B cell (primary cell): ENCODE results near the gene HSD17B2. TPM values are rescaled to one million over a fixed set of nuclear protein-coding genes. Genes with fewer than 3 reads are reported as not detected.

ENCODE experiments used
- ATAC-seq: fragments of 200-7000 bp; cut with Tn5 transposase; one replicate; pipeline ENCODE4 v1.10.0; 2021; ENCODE audit warnings: low read depth, mild to moderate bottlenecking, moderate number of reproducible peaks, moderate library complexity
- CTCF ChIA-PET: fragments of 350-600 bp; sonication (Branson Sonifier 250); formaldehyde crosslinking; loops from one replicate; lab custom pipeline; 2021; ENCODE audit warnings: antibody characterized with exemption, inconsistent platforms; lab: Charles Lee
- POLR2A ChIA-PET: fragments of 350-600 bp; sonication (Branson Sonifier 250); formaldehyde crosslinking; loops from one replicate; lab custom pipeline; 2021; ENCODE audit warnings: antibody characterized with exemption; lab: Charles Lee
- DNase-seq: peaks from one replicate; pipeline ENCODE4 v3.0.0; 2013
- H2AFZ ChIP-seq: 2 replicates; pipeline ENCODE4 v1.6.1; 2012; ENCODE audit warnings: mild to moderate bottlenecking, low read depth, low read length; ENCODE audit not compliant: insufficient read depth, poor library complexity, severe bottlenecking
- H3K27ac ChIP-seq, 2 donors: 1 replicate in 1 of 2; 2 replicates in 1 of 2; pipeline ENCODE4 v1.5.1; 2012 to 2013; ENCODE audit warnings: low read length in 2 of 2, mild to moderate bottlenecking in 2 of 2, moderate library complexity in 1 of 2
- H3K27me3 ChIP-seq, 4 experiments: fragments of 200-600 bp in 1 of 4; sonication (generic) in 1 of 4; replicated peaks in 1 of 4; 1 replicate in 2 of 4; 2 replicates in 2 of 4; pipeline versions ENCODE4 v1.6.1 to v1.7.0; 2013 to 2016; ENCODE audit warnings: low read length in 3 of 4, mild to moderate bottlenecking in 2 of 4, mixed read lengths in 1 of 4, moderate library complexity in 1 of 4; ENCODE audit not compliant: insufficient read depth in 4 of 4, control insufficient read depth in 3 of 4; ENCODE audit errors: control extremely low read depth in 1 of 4
- H3K36me3 ChIP-seq, 2 experiments: replicated peaks in 1 of 2; 1 replicate in 1 of 2; 2 replicates in 1 of 2; pipeline versions ENCODE4 v1.6.1 to v1.7.1; 2013; ENCODE audit warnings: low read length in 1 of 2; ENCODE audit not compliant: insufficient read depth in 2 of 2, control insufficient read depth in 1 of 2; ENCODE audit errors: control extremely low read depth in 1 of 2, extremely low read depth in 1 of 2
- H3K4me1 ChIP-seq, 2 donors: fragments of 200-600 bp in 1 of 2; sonication (generic) in 1 of 2; 1 replicate in 1 of 2; 2 replicates in 1 of 2; pipeline versions ENCODE4 v1.5.1 to v1.6.1; 2013 to 2017; ENCODE audit warnings: low read length in 2 of 2; ENCODE audit not compliant: control insufficient read depth in 2 of 2, insufficient read depth in 2 of 2
- H3K4me2 ChIP-seq: replicated peaks from 2 replicates; pipeline ENCODE3; 2012; ENCODE audit warnings: mild to moderate bottlenecking, low read depth, low read length; ENCODE audit not compliant: poor library complexity, severe bottlenecking
- H3K4me3 ChIP-seq, 5 experiments: fragments of 200-600 bp in 1 of 5; sonication (generic) in 1 of 5; 1 replicate in 3 of 5; 2 replicates in 2 of 5; pipeline versions ENCODE4 v1.5.1 to v1.7.0; 2011 to 2016; ENCODE audit warnings: low read length in 4 of 5, mild to moderate bottlenecking in 4 of 5, low read depth in 2 of 5, control low read depth in 1 of 5, moderate library complexity in 1 of 5; ENCODE audit not compliant: insufficient read depth in 1 of 5; ENCODE audit errors: control extremely low read depth in 1 of 5, extremely low read depth in 1 of 5
- H3K79me2 ChIP-seq: fragments of 200-600 bp; sonication (generic); one replicate; pipeline ENCODE4 v1.6.0; 2016; ENCODE audit warnings: low read length; ENCODE audit not compliant: control insufficient read depth, insufficient read depth
- H3K9ac ChIP-seq: fragments of 200-600 bp; sonication (generic); 2 replicates; pipeline ENCODE4 v1.6.1; 2017; ENCODE audit warnings: mild to moderate bottlenecking, low read length, moderate library complexity
- H3K9me3 ChIP-seq, 3 donors: one replicate each; pipeline versions ENCODE4 v1.6.1 to v1.7.1; 2013; ENCODE audit warnings: low read length in 2 of 3; ENCODE audit not compliant: control insufficient read depth in 2 of 3, insufficient read depth in 1 of 3; ENCODE audit errors: control extremely low read depth in 1 of 3
- H4K20me1 ChIP-seq: 2 replicates; pipeline ENCODE4 v1.6.0; 2012; ENCODE audit warnings: mild to moderate bottlenecking, low read length; ENCODE audit not compliant: insufficient read depth, control insufficient read depth, poor library complexity, severe bottlenecking
- H3K27ac Mint-ChIP-seq: one replicate; pipeline ENCODE4 v1.8.0; 2021; ENCODE audit warnings: mixed read lengths
- H3K27me3 Mint-ChIP-seq: one replicate; pipeline ENCODE4 v1.8.0; 2021; ENCODE audit warnings: mixed read lengths
- H3K4me1 Mint-ChIP-seq: one replicate; pipeline ENCODE4 v1.8.0; 2021; ENCODE audit warnings: mixed read lengths
- H3K4me3 Mint-ChIP-seq: one replicate; pipeline ENCODE4 v1.8.0; 2021; ENCODE audit warnings: mixed read lengths
- H3K9me3 Mint-ChIP-seq: one replicate; pipeline ENCODE4 v1.8.0; 2022; ENCODE audit warnings: mixed read lengths; ENCODE audit not compliant: insufficient read depth
- CTCF ChIP-seq: fragments of 200-600 bp; IDR thresholded peaks from one replicate; pipeline ENCODE4 v1.8.0; 2022; ENCODE audit warnings: antibody characterized with exemption, mild to moderate bottlenecking
- EZH2 ChIP-seq: IDR thresholded peaks from 2 replicates; pipeline ENCODE4 v1.6.1; 2012; ENCODE audit warnings: borderline replicate concordance, low read depth, mild to moderate bottlenecking, moderate library complexity, low read length; ENCODE audit not compliant: insufficient read depth, poor library complexity, severe bottlenecking
- WGBS: methylation state at CpG from one replicate; pipeline ENCODE4 v1.1.5; 2013; ENCODE audit warnings: missing lambda C conversion rate; ENCODE audit not compliant: insufficient coverage; 5-methylcytosine and 5-hydroxymethylcytosine counted together
- intact Hi-C: fragments of 100-400 bp; cut with micrococcal nuclease; formaldehyde crosslinking; loops from one replicate; pipeline ENCODE4 v1.10.0; 2022
- polyA plus RNA-seq: library from polyadenylated mRNA; depleted of rRNA; stranded (reverse); fragments of >200 nt; gene quantifications from 2 replicates; pipeline ENCODE4 v1.2.3, GENCODE V29; 2012
- total RNA-seq, 2 donors: library from RNA; stranded (reverse); fragments of 120-200 nt in 1 of 2; gene quantifications; 1 replicate in 1 of 2; 2 replicates in 1 of 2; pipeline versions ENCODE4 v1.2.3 to v1.2.4, GENCODE V29; 2013 to 2022

HSD17B2 gene
- total and polyA plus RNA-seq, 2 donors (not counting 1 experiment from before 2014, with no cell fraction given), result not detected

GRCh38 chr16:82147546-82147945 is 112.5 kb downstream of the HSD17B2 start:
- WGBS, result no CpG with 5 or more reads among the region's 5 CpGs

More at GRCh38 chr16:82147546-82147945, 112.5 kb downstream of the HSD17B2 start:
- Histone ChIP-seq H3K9me3 (no peaks in the 10 kb centered on the region), H3K4me3 (no peak overlapping the region), H2AFZ (no peak overlapping the region), H3K27ac (no peak overlapping the region), H3K27me3 (no peaks in the 10 kb centered on the region), H3K9ac (no peak overlapping the region), H4K20me1 (no peaks in the 10 kb centered on the region), H3K4me2 (no peak overlapping the region), H3K36me3 (peaks cover 3 to 15% of the 10 kb centered on the region in 2 experiments), H3K4me1 (no peaks in the 10 kb centered on the region), H3K79me2 (no peaks in the 10 kb centered on the region)
- DNase-seq (no peak), ATAC-seq (no peak)
- TF ChIP-seq EZH2 (no peak), CTCF (no peak)
- Mint-ChIP-seq H3K27ac (no peak overlapping the region), H3K27me3 (no peaks in the 10 kb centered on the region), H3K4me1 (no peaks in the 10 kb centered on the region), H3K4me3 (no peak overlapping the region), H3K9me3 (no peaks in the 10 kb centered on the region)
- intact Hi-C loops, result no loop called here
- ChIA-PET POLR2A (no interaction called here), CTCF (no interaction called here)

Other genes starting within 250 kb of the HSD17B2 start
- gene SDR42E1, start 23.8 kb upstream of the HSD17B2 start, total RNA-seq, result 6.9 and 8.6 TPM in 2 replicates
- 1.2 and 2.1 TPM in 2 replicates for gene SDR42E1, start 23.8 kb upstream of the HSD17B2 start, polyA plus RNA-seq
- gene MPHOSPH6, start 135.0 kb downstream of the HSD17B2 start, total RNA-seq, result 20.4 and 26.7 TPM in 2 replicates
- gene MPHOSPH6, start 135.0 kb downstream of the HSD17B2 start, polyA plus RNA-seq, result 4.6 and 14.6 TPM in 2 replicates